BJ (cell line): ENCODE measurements around the gene RHEX. TPM values are rescaled to one million over a fixed set of nuclear protein-coding genes. Genes with fewer than 3 reads are reported as not detected.

ENCODE experiments used
- CTCF ChIA-PET: fragments of 350-600 bp; formaldehyde crosslinking; extraction: SDS; loops from one replicate; lab custom pipeline; 2021; ENCODE audit warnings: antibody characterized with exemption, inconsistent platforms; lab: Yijun Ruan, JAX
- POLR2A ChIA-PET: fragments of 300-600 bp; sonication (Branson Sonifier 250); formaldehyde crosslinking; extraction: SDS; loops from one replicate; lab custom pipeline; 2021; ENCODE audit warnings: antibody characterized with exemption; lab: Charles Lee
- DNase-seq: peaks from one replicate; pipeline ENCODE4 v3.0.0-alpha.2; 2011; ENCODE audit warnings: low read depth
- H3K27me3 ChIP-seq: 2 replicates; pipeline ENCODE4 v1.6.0; 2011; ENCODE audit warnings: low read length; ENCODE audit not compliant: control insufficient read depth, insufficient read depth
- H3K36me3 ChIP-seq: 2 replicates; pipeline ENCODE4 v1.5.1; 2011; ENCODE audit warnings: low read length; ENCODE audit not compliant: control insufficient read depth, insufficient read depth
- H3K4me3 ChIP-seq: 2 replicates; pipeline ENCODE4 v1.5.1; 2011; ENCODE audit warnings: low read depth, mild to moderate bottlenecking, control low read depth, low read length
- polyA plus RNA-seq: library from polyadenylated mRNA; depleted of rRNA; stranded (reverse); fragments of >200 nt; gene quantifications from 2 replicates; pipeline ENCODE4 v1.2.3, GENCODE V29; 2011
- TF ChIP-seq, protein P1 (sequence below): IDR thresholded peaks from 2 replicates; pipeline ENCODE4 v1.5.1; 2011; ENCODE audit warnings: low read depth, mild to moderate bottlenecking, control low read depth, inconsistent platforms, low read length, moderate library complexity; ENCODE audit not compliant: insufficient read depth

The RHEX gene
- polyA plus RNA-seq, 1 experiment = not detected

DNA sequence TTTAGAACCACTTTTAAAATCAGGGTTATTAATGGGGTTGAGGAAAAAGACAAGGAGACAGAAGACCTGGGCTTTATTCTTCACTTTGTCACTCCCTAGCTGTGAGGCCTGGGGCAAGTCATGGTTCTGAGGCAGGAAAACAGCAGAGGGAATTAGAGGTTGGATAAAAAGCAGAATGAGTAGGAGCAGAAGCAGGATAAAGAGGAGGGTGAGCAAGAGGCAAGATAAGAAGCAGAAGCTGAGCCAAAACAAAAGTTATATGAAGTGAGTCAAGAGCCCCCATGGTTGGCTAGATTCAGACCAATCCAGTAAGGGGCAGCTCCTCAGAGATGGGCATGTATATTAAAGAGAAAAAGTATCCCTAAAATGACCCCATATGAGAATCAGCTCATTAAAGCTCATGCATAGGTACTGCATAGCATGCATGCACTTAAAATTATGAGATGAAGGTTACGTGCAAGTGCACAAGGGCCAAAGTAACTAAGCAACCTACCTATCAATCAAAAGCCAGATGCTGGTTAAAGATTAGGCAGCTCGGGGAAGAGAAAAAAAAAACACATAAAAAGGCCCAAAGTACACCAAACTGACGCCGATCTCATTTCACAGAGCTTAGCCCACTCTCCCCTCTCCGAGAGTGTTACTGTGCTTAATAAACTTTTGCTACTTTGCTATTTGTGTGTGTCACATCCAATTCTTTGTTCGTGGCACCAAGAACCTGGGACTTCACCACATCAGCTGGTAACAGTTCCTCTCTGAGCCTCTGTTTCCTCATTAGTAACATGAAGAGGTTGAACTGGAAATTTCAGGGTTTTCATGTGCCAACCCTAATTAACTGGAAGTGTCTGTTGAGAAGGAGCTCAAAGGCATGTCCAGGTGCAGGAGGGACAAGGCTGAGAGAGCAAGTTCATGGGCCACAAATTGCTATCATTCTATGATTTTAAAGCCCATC is 62.0 kb downstream of the RHEX start:
- no peak for DNase-seq
- TF ChIP-seq, protein P1, sequence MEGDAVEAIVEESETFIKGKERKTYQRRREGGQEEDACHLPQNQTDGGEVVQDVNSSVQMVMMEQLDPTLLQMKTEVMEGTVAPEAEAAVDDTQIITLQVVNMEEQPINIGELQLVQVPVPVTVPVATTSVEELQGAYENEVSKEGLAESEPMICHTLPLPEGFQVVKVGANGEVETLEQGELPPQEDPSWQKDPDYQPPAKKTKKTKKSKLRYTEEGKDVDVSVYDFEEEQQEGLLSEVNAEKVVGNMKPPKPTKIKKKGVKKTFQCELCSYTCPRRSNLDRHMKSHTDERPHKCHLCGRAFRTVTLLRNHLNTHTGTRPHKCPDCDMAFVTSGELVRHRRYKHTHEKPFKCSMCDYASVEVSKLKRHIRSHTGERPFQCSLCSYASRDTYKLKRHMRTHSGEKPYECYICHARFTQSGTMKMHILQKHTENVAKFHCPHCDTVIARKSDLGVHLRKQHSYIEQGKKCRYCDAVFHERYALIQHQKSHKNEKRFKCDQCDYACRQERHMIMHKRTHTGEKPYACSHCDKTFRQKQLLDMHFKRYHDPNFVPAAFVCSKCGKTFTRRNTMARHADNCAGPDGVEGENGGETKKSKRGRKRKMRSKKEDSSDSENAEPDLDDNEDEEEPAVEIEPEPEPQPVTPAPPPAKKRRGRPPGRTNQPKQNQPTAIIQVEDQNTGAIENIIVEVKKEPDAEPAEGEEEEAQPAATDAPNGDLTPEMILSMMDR = no peak
- Histone ChIP-seq H3K27me3 (peaks cover 11% of the 10 kb centered on the region), H3K4me3 (no peak overlapping the region), H3K36me3 (no peaks in the 10 kb centered on the region)
- POLR2A ChIA-PET = no interaction called here
- CTCF ChIA-PET = interaction anchor here (0.6 to 2.3 kb wide), 5 partner anchors 8 to 882 kb away, joined by 3 to 11 read pairs (median 3); no protein-coding TSS in a partner anchor

DNA sequence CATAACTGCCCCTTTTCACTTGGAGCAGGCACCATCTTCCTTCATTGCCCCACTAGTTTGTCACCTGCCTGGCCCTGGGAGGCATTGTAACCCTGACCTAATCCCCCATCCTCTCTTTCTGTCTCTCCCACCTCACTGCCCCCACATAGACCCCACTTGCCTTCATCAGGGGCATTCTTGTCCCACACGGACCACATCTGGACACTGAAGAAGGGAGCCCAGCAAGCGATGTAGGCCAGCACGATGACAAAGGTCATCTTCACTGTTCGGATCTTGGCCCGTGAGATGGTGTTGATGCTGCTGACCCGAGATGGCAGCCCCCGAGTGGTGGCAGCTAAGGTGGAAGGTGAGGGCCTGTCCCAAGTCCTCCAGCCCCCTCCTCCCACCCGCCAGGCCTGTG is 62.8 kb downstream of the RHEX start:
- CTCF ChIA-PET = interaction anchor here (2.3 kb wide), 1 partner anchor 9 kb away, joined by 11 read pairs; no protein-coding TSS in a partner anchor
- H3K27me3 ChIP-seq = peaks cover 11% of the 10 kb centered on the region

DNA sequence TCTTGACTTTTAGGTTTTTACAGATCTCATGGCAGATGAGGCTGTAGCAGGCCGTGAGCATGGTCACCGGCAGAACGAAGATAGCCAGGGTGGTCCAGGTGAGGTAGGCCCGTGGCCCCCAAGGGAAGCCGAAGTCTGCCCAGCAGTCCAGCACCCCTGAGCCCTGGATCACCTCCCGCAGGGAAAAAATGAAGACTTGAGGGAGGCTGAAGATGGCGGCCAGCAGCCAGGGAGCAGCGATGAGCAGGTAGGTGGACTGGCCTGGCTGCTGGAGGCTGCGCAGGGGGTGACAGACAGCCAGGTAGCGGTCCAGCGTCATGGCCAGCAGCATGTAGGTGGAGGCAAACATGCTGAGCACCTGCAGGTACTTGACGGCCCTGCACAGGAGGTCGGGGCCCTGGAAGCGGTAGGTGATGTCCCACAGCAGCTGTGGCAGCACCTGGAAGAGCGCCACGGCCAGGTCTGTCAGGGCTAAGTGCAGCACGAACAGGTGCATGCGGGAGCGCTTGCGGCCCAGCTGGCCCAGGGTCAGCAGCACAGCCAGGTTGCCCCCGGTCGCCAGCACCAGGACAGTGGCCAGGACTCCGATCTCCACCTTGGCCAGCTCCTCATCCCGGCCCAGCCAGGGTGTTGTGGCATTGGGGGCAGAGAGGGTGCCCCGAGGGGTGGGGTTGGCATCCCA is 63.4 kb downstream of the RHEX start:
- POLR2A ChIA-PET = no interaction called here
- DNase-seq = no peak
- TF ChIP-seq, protein P1 = no peak
- Histone ChIP-seq H3K36me3 (no peaks in the 10 kb centered on the region), H3K4me3 (no peak overlapping the region), H3K27me3 (peaks cover 11% of the 10 kb centered on the region)
- CTCF ChIA-PET = interaction anchor here (2.3 kb wide), 1 partner anchor 10 kb away, joined by 11 read pairs; no protein-coding TSS in a partner anchor

More for the DNA sequence above, 62.8 kb downstream of the RHEX start:
- H3K36me3 ChIP-seq = no peaks in the 10 kb centered on the region
- TF ChIP-seq, protein P1 = no peak
- POLR2A ChIA-PET = no interaction called here
- DNase-seq = no peak
- no peak overlapping the region for H3K4me3 ChIP-seq

DNA sequence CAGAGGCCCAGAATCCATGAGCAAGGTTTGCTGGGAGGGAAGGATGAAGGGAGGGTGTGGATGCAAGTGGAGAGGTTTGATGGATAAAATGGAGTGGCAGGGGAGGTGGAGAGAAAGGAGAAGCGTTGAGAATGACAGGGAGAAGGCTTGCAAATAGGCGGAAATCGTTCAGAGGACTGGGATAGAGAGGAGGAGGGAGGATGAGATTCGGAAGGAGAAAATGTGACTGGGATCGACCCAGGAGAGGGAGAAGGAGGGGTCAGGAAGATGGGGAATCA is 63.8 kb downstream of the RHEX start:
- CTCF ChIA-PET = interaction anchor here (2.0 kb wide), 1 partner anchor 133 kb away, joined by 6 read pairs; no protein-coding TSS in a partner anchor
- TF ChIP-seq, protein P1 = no peak
- POLR2A ChIA-PET = no interaction called here
- Histone ChIP-seq H3K27me3 (peaks cover 11% of the 10 kb centered on the region), H3K4me3 (no peak overlapping the region; the same call in 1 of the 2 replicates), H3K36me3 (no peaks in the 10 kb centered on the region)
- DNase-seq = no peak
